Activated T-cell treated with anti-CD3 and anti-CD28 coated beads for 1 hour (primary cell): ENCODE measurements around the gene TEFM.
"Not testable (repeated sequence)": the region's sequence is repeated elsewhere in the genome, so short reads cannot be mapped to it uniquely, and the experiment has no call there.

Source experiments
- DNase-seq: peaks from one replicate; pipeline ENCODE4 v3.0.0-alpha.2; 2020; ENCODE audit warnings: low read depth

Gene TEFM, protein sequence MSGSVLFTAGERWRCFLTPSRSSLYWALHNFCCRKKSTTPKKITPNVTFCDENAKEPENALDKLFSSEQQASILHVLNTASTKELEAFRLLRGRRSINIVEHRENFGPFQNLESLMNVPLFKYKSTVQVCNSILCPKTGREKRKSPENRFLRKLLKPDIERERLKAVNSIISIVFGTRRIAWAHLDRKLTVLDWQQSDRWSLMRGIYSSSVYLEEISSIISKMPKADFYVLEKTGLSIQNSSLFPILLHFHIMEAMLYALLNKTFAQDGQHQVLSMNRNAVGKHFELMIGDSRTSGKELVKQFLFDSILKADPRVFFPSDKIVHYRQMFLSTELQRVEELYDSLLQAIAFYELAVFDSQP

DNA sequence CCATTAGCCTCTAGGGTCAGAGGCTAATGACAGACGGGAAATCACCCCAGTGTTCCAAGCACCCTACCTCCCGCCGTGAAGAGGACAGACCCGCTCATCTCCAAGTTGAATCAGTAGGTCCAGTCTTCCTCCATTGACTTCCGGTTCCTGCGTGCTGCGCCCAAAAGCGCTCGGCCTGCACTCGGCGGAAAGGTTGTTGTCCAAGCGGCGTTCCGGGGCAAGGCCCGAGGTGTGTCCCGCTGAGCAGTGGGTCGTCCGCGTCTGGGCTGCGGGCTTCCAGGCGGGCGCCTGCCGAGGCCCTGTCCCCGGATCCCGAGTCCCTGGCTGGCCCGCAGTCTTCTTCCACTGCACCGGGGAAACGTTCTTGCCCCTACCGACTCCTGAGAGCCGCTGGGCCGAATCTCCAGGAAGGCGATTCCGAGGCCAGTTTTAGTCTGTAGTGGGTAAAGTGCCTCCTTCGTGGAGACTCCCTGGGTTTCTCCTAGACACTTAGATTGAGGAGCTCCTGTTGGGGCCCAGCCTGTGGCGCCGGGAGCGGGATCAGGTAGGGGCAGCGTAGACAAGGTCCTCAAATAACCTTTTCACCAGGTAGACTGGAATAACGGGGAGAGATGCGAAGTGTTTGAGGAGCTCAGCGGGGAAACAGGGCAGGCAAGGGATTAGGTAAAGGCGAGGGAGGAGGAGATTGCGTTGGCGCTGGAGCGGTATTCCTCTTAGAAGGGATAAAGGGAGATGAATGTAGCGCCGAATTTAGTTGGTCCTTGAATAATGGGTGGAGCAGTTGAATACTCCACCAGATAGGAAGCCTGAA lies at the start of gene TEFM:
Gene TEFM, minus strand, starts transcription at position 138 of the 811 bp plus-strand sequence. Its CDS starts 40 bp downstream, at position 98.
- peak; percentile 78 for DNase-seq

DNA sequence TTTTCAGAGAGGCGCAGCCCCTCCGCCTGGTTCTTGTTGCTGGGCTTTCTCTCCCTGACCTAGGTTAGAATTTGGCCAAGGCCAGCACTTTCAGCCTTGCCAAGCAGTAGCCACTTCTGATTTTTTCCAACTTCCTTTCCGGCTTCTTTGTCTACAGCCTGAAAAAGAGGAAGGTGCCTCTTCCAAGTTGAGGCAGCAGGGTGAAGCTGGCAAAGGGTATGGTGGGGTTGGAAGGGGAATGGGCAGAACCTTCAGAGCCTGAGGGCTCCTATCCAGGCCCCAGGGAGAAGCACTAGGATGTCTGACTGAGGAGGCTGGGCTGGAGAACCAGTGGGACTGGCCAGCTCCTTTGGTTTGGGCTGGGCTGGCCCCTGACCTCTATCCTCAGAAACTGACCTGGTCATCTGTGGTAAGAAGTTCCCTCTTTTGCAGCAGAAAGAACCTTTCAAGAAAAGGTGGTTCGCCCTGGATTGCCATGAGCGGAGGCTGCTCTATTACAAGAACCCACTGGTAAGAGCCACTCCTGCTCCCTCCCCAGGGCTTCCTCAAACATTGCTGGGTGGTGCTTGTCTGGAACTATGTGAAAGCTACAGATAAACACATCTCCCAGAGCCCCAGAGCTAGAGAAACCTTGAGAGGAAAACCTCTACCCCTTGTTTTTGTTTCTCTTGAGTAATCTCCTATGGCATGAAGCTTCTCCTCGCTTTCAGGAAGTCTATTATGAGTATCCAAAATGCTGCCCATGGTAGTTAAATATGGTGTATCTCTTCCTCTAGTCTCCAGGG lies 48.2 kb upstream of the TEFM start:
- no peak for DNase-seq

DNA sequence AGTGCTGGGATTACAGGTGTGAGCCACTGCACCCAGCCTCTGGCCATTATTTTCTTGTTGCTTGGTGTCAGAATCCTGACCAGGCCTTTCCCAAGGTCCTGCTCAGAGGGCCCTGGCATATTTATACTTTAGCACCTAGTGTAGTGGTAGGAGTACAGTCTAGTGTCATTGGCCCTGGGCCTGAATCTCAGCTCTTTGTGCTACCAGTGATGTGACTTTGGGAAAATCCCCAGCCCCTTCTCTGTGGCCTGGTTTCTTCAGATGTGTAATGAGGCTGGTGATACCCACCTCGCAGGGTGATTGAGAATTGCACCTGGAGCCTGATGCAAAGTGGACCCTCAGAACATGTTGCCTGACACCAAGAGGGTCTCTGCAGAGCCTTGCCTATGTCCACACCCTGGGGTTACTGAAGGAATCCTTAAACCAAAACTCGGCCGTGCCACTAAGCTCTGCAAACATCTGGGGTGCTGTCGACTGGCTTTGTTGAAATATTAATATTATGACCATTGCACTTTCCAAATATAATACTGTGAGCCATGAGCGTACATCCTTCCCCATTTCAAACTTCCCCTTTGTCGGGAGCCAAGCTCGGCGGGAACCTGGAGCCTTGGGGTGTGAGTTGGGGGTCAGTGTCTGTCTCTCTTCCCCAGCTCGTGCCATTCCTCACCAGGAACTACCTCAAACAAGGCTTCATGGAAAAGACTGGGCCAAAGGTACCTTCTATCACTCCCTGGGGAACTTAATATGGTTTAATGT lies 46.8 kb upstream of the TEFM start:
- DNase-seq = no peak

DNA sequence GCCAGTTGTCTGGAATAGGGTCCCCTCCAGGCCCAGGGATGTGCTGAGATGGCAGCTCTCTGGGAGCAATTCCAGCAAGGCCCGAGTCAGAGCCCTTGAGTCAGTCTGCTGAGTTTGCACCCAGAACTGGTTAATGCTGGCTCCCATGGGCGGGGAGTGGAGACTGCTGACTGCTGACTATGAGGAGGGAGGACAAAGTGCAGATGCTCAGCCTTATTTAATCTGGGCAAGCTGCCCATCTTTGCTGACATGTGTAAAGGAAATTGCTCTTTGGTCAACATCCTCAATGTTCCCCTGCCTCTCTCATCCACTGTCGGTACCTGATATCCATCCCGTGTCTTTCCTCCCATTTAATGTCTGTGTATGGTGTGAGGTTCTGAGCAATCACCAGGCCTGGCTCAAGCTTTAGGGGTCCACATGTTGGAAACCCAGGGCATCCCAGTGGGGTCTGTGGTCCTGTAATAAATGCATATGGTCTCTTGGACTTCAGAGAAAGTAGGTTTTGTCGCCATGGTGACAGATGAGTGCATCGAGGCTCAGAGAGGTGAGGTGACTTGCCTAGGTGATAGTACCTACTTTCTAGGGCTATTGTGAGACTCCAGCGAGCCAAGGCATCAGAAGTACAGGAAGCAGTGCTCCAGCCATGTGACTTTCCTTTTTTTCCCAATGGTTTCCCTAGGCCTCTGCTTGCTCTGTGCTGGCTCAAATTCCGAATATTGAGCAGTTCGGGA lies 44.8 kb upstream of the TEFM start:
- DNase-seq = no peak

DNA sequence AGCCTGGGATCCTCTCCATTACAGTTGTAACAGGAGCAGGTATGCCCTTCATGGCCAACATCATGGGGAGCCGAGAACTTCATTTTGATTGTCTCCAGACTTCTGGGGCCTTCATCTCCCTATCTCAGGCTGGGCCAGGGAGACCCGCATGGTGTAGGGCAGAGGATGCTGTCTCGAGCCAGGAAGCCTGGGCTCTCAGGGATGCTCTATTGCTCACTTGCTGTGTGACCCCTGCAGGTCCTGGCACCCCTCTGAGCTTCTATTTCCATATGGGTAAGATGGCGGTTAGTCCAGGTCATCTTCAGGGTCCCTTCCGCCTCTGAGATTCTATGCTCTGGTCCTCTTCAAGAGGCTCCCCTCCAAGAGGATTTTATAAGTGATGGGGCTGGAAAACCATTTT lies 44.2 kb upstream of the TEFM start:
- DNase-seq = no peak

DNA sequence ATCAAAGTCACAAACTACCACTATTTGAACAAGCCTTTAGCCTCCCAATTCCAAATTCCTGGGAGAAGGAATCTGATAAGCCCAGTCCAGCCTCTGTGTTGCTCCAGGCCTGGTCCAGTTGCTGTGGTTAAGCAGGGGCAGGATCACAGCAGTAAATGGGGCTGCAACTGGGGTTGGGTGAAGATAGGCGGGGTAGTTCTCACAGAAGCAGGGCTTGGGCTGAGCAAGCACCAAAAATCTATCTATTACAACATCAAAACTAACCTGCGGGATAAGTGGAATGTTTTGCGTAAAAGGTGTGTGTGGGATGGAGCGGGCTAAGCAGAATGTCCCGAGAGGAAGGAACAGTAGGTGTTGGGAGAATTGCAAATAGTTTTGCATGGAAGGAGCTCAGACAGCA lies 41.8 kb upstream of the TEFM start:
- DNase-seq = no peak

DNA sequence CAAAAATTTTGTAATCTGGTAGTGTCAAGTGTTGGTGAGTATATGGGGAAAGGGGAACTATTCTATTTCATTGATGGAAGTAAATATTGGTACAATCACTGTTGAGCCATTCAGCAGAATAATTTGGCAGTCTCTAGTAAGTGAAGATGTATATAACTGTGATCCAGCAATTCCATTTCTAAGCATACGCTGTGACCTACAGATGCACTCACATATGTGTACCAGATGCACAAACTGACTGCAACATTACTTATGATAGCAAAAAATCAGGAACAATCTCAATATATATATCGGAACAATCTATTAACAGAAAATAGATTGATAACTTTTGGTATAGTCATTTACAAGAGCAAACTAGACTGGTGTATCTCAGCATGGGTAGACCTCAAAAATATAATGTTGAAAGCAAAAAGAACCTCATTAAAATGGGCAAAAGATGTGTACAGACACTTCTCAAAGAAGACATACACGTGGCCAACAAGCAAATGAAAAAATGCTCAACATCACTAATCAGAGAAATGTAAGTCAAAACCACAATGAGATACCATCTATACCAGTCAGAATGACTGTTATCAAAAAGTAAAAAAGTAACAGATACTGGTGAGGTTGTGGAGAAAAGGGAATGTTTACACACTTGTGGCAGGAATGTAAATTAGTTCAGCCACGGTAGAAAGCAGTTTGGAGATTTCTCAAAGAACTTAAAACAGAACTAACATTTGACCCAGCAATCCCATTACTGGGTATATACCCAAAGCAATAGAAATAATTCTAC lies 36.5 kb upstream of the TEFM start:
- no peak for DNase-seq

DNA sequence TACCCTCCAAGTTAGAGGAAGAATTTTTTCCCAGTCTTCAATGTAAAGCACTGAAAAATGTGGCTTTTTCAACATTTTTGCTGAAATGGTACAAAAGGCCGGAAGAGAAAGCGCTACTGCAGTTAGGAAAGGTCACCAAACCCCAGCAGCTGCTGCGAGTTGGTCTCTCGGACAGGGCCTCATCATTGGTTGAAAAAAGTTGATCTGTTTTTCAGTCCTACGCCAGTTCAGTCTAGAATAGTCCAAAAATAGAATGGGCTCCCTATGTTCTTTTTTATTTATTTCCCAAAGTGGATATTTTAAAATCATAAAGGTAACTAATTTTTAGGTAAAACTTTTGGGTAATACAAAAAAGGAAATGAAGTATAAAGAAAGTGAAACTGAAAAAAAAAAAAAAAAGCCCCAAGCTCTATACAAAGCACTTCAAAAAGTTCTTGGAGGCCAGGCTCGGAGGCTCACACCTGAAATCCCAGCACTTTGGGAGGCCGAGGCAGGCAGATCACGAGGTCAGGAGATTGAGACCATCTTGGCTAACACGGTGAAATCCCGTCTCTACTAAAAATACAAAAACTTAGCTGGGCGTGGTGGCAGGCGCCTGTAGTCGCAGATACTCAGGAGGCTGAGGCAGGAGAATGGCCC lies 33.1 kb upstream of the TEFM start:
- no peak for DNase-seq

DNA sequence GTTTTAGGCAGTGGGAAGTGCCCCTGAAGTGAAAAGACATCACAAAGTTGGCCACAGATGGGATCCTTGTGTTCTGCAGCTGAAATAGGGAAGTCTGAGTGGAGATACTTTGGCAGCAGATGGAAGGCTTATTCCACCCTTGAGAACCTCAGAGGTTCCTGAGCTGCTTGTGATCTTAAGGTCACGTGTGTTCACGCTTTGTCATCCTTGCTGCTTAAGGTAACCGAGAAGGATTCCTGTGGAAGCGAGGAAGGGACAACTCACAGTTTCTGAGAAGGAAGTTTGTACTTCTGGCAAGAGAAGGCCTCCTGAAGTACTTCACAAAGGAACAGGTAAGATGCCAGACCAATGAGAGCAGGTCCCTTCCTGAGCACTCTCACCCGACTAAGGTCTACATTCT lies 27.9 kb upstream of the TEFM start:
- no peak for DNase-seq

DNA sequence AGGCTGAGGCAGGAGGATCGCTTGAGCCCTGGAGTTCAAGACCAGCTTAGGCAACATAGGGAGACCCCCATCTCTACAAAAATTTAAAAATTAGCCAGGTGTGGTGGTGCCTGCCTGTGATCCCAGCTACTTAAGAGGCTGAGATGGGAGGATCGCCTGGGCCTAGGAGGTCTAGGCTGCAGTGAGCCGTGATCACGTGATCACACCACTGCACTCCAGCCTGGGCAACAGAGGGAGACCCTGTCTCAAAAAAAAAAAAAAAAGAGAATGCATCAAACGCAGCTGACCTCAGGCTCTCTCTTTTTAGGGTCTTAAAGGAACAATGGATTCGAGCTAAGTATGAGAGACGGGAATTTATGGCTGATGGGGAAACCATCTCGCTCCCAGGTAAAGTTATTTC lies 25.5 kb upstream of the TEFM start:
- DNase-seq = not testable (repeated sequence)

DNA sequence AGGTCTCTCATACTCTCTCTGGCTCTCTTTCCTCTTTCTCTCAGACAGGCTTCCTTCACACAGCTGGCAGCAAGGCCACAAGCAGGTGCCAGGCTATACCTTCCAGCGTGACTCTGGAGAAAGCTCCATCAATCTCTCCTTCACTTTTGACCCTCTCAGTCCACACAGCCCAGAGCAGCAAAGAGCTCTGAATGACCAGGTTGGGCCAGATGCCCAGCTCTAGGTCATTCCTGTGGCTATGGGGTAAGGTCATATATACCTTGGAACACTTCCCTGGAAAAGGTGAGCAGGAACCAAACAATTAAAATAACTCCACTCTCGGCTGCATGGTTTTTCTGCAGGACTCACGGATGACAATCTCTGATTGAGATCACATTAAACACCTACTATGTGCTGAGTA lies 24.5 kb upstream of the TEFM start:
- no peak for DNase-seq

DNA sequence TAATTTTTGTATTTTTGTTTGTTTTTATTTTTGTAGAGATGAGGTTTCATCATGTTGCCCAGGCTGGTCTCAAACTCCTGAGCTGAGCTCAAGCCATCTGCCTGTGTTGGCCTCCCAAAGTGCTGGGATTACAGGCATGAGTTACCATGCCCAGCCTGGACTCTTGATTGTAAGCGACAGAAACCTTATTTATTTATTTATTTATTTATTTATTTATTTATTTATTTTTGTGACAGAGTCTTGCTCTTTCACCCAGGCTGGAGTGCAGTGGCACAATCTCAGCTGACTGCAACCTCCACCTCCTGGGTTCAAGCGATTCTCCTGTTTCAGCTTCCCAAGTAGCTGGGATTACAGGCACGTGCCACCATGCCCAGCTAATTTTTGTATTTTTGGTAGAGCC lies 23.8 kb upstream of the TEFM start:
- not testable (repeated sequence) for DNase-seq

DNA sequence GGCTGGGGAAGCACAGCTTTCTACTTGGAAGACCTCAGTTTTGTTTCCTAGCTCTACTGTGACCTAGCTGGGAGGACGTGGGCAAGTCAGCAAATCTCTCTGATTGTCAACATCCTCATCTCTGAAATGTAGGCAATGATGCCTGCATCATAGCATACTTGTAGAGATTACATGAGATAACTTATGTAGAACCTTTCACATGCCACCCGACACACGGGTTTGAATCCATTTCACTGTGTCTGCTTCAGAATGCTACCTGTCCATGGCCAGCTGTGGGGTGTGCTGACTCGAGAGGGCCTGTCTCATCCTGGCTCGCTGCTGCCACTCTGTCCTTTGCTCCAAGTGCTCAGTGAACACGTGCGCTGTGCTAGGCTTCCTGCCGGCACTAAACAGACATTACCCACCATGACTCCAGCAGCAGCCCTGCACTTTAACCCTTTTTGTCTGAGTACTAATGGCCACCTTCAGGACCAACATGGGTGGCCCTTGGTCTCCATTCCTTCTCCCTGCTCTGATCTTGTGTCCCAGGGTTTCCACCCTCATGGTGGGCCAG lies 23.1 kb upstream of the TEFM start:
- DNase-seq = no peak

DNA sequence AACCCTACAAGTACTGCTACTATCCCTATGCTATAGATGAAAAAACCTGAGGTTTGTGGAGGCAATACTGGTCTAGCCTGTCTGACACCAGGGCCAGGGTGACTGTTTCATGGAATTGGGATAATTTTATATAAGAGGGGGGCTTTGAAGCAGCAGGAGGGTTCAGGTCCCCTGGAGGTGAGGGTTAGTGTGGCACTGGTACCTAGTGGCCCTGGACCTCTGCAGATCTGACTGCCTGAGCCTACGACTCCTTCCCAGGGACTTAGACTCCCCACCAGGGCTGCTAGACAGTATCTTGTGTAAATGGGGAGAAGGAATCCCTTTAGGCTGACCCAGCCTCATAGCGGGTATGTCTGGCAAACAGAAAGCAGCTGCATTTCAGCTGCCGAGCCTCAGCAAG lies 22.5 kb upstream of the TEFM start:
- no peak for DNase-seq

DNA sequence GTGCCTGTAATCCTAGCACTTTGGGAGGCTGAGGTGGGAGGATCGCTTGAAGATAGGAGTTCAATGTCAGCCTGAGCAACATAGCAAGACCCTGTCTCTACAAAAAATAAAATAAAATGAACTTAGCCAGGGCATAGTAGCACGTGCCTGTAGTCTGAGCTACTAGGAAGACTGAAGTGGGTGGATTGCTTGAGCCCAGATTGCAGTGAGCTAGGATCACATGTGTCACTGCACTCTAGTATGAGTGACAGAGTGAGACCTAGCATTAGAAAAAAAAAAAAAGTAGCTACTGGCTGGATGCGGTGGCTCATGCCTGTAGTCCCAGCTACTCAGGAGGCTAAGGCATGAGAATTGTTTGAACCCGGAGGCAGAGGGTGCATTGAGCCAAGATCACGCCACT lies 21.7 kb upstream of the TEFM start:
- no peak for DNase-seq

DNA sequence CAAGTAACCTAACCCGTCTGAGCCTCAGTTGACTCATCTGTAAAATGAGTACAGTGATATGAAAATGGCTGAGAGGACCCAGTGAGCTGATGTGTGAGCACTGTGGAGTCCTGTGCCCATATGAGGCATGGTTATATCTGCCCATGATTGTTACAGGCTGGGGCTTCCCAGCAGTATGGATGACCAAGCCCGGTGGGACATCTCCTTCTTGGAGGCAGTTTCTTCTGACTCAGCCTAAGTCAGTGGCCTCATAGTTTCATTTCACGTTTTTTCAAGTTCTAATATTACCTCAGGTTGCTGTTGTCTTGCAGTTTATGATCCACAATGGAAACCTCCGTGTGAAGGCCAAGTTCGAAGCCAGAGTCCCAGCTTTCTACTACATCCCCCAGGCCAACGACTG lies 20.5 kb upstream of the TEFM start:
- no peak for DNase-seq

DNA sequence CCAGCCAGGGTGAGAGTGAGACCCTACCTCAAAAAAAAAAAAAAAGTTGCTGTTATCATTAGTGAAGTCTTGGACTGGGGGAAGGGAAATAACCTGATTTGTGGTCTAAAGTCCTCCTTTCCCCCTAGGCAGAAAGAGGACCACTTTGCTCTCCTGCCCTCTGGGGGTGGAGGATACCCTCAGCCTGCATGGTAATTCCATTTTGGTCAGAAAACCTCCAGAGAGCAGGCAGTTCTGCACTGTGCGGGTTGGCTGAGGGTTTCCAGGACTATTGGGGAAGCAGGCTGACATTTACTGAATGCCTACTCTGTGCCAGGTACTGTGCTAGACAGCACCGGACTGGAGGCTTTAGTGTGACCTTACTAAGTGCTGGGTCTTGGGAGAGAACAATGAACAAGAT lies 18.3 kb upstream of the TEFM start:
- no peak for DNase-seq

DNA sequence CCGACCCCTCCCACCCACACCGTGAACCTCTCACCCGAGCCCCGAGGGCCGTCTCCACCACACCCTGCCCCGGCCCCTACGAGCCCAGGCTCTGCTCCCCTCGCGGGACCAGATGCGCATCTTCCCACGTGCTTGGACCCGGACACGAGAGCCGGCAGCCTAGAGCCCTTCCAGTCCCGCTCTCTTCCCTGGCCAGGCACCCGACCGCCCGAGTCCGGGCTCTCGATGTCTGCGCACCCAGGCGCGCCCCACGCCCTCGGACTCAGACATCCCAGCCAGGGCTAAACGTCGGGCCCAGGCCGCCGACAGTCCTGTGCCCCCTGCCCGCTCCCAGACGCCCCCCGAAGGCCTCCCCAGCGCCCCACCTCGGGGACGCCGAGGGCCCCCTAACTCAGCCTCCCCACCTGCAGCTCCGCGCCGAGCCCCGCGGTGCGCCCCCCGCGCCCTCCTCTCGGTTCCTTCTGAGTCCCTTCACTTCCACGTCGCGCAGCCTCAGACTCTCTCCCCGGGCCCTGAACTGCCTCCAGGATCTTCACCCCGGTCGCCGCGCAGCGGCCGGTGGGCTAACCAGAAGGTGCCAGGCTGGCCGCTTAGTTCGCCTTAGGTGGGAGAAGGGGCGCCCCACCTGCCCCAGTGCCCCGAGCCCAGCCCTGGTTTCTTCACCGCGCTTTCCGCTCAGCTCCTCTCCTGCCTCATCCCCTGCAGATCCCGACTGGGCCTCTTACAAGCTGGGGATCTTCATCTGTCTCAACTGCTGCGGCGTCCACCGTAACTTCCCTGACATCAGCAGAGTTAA lies 16.4 kb upstream of the TEFM start:
- no peak for DNase-seq
